SKM-1 treated with dmso at 0.1 percent for 144 hours (cell line): ENCODE measurements around the gene SLC38A1.
A peak's percentile ranks its signal among the peaks of the same experiment; 100 is the strongest.

Source experiments
- DNase-seq: peaks from one replicate; lab custom pipeline; 2025; ENCODE audit not compliant: unreplicated experiment; lab: John Stamatoyannopoulos, UW

Gene SLC38A1

GRCh38 chr12:46234000-46234399 is 34.8 kb downstream of the SLC38A1 start:
- DNase-seq, result no peak

- no peak for DNase-seq
Measured at GRCh38 chr12:46233423-46233822, 35.4 kb downstream of the SLC38A1 start.

GRCh38 chr12:46230983-46231382 is 37.9 kb downstream of the SLC38A1 start:
- no peak for DNase-seq

GRCh38 chr12:46230306-46230705 is 38.5 kb downstream of the SLC38A1 start:
- DNase-seq, result no peak

- DNase-seq, result peak; percentile 42
Measured at GRCh38 chr12:46227616-46228015, 41.2 kb downstream of the SLC38A1 start.

GRCh38 chr12:46224386-46224785 is 44.5 kb downstream of the SLC38A1 start:
- DNase-seq, result no peak

- DNase-seq, result no peak
Measured at GRCh38 chr12:46223047-46223446, 45.8 kb downstream of the SLC38A1 start.

GRCh38 chr12:46222636-46223035 is 46.2 kb downstream of the SLC38A1 start:
- no peak for DNase-seq

GRCh38 chr12:46221255-46222128 is 47.4 kb downstream of the SLC38A1 start:
- DNase-seq, result no peak

- no peak for DNase-seq
Measured at GRCh38 chr12:46219877-46220655, 48.8 kb downstream of the SLC38A1 start.

- no peak for DNase-seq
Measured at GRCh38 chr12:46219132-46219876, 49.5 kb downstream of the SLC38A1 start.

- no peak for DNase-seq
Measured at GRCh38 chr12:46218322-46219095, 50.3 kb downstream of the SLC38A1 start.

- DNase-seq, result peak; percentile 86
Measured at GRCh38 chr12:46217541-46218321, 51.1 kb downstream of the SLC38A1 start.

GRCh38 chr12:46214668-46215436 is 54.0 kb downstream of the SLC38A1 start:
- no peak for DNase-seq

GRCh38 chr12:46212108-46212982 is 56.5 kb downstream of the SLC38A1 start:
- DNase-seq, result no peak

- DNase-seq, result no peak
Measured at GRCh38 chr12:46210873-46211439, 57.9 kb downstream of the SLC38A1 start.

GRCh38 chr12:46209914-46210872 is 58.6 kb downstream of the SLC38A1 start:
- DNase-seq, result no peak
